Measurements from ENCODE around the gene NSUN4.
"Not testable (repeated sequence)": the region's sequence is repeated elsewhere in the genome, so short reads cannot be mapped to it uniquely, and the experiment has no call there.

Gene NSUN4

DNA sequence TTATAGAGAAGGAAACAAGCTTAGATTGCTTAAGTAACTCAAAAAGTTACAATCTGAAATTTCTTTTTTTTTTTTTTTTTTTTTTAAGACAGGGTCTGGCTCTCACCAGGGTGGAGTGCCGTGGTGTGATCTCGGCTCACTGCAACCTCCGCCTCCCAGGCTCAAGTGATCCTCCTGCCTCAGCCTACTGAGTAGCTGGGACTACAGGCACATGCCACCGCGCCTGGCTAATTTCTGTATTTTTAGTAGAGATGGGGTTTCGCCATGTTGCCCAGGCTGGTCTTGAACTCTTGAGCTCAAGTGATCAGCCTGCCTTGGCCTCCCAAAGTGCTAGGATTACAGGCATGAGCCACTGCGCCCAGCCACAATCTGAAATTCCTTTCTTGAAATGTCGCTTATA is 27.1 kb downstream of the NSUN4 start:
- H3K27ac Mint-ChIP-seq, H3K9me3 Mint-ChIP-seq, DNase-seq, H3K27me3 Mint-ChIP-seq, H3K4me3 Mint-ChIP-seq: not testable (repeated sequence)
- Mint-ChIP-seq H3K4me1 (ENCODE audit: low read depth) (peaks cover 12% of the 10 kb centered on the region), H3K36me3 (ENCODE audit: low read depth) (peaks cover 75% of the 10 kb centered on the region)

GRCh38 chr1:46368791-46369190 is 28.2 kb downstream of the NSUN4 start:
- Mint-ChIP-seq H3K27ac (no peak overlapping the region), H3K27me3 (no peaks in the 10 kb centered on the region), H3K4me1 (ENCODE audit: low read depth) (peaks cover 12% of the 10 kb centered on the region), H3K9me3 (no peaks in the 10 kb centered on the region), H3K4me3 (no peak overlapping the region), H3K36me3 (ENCODE audit: low read depth) (peaks cover 76% of the 10 kb centered on the region)
- DNase-seq = no peak

DNA sequence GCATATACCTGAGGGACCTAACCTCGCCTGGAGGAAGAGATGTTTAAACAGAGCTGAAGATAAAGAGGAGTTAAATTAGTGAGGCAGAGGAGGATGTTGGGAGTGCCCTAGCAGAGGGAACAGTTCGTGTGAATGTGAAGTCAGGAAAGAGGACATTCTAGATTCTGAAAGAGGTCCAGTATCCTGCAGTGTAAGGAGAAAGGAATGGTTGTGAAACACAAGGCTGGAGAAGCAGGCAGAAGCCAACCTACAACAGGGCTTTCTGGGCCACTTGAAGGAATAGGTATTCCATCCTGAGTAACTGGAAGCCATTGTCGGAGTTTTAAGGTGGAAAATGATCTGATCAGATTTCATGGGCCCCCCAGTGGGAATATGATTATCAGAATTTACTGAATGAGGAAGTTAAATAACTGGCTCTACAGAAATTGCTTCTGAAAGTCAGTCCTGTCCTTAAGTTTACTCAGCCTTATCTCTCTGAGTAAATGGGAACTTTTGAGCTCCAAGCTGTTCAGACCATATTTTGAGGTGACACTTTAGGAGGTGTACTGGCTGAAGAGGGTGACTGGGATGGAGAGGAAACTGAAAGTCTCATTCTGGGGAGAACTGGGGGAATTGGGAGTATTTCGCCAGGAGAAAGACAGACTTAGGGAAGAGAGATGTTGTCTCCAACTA is 29.1 kb downstream of the NSUN4 start:
- no peak overlapping the region for H3K4me3 Mint-ChIP-seq
- no peaks in the 10 kb centered on the region for H3K9me3 Mint-ChIP-seq
- H3K27ac Mint-ChIP-seq = peak overlapping the region; percentile 72
- no peaks in the 10 kb centered on the region for H3K27me3 Mint-ChIP-seq
- DNase-seq = no peak
- H3K4me1 Mint-ChIP-seq (ENCODE audit: low read depth) = peaks cover 12% of the 10 kb centered on the region
- H3K36me3 Mint-ChIP-seq (ENCODE audit: low read depth) = peaks cover 68% of the 10 kb centered on the region

DNA sequence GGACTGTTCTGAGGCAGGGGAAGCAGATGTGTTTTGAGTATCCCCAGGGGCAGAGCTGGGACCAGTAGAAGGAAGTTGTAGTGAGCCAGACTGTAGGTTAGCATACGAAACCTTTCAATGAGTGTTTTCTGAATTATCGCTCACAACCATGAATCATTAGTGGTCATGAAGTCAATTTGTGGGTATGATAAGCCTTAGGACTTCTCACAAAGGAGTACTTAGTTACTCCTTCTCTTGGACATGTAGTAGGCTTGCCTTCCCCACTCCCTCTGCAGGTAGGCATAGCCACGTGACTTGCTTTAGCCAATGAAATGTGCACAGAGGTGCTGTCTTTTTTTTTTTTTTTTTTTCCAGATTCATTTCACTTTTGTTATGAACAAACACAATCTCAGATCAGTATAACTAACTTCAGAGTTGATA is 29.6 kb downstream of the NSUN4 start:
- Mint-ChIP-seq H3K9me3 (no peaks in the 10 kb centered on the region), H3K4me3 (no peak overlapping the region), H3K36me3 (ENCODE audit: low read depth) (peaks cover 62% of the 10 kb centered on the region), H3K27me3 (no peaks in the 10 kb centered on the region), H3K27ac (peak overlapping the region; percentile 72), H3K4me1 (ENCODE audit: low read depth) (peaks cover 12% of the 10 kb centered on the region)
- DNase-seq = no peak

GRCh38 chr1:46372431-46372830 is 31.8 kb downstream of the NSUN4 start:
- no peak overlapping the region for H3K27ac Mint-ChIP-seq
- H3K9me3 Mint-ChIP-seq = no peaks in the 10 kb centered on the region
- no peak overlapping the region for H3K4me3 Mint-ChIP-seq
- no peak for DNase-seq
- peaks cover 12% of the 10 kb centered on the region for H3K4me1 Mint-ChIP-seq (ENCODE audit: low read depth)
- no peaks in the 10 kb centered on the region for H3K27me3 Mint-ChIP-seq
- peaks cover 51% of the 10 kb centered on the region for H3K36me3 Mint-ChIP-seq (ENCODE audit: low read depth)

- no peak overlapping the region for H3K27ac Mint-ChIP-seq
- H3K36me3 Mint-ChIP-seq (ENCODE audit: low read depth) = peaks cover 11% of the 10 kb centered on the region
- DNase-seq = no peak
- no peaks in the 10 kb centered on the region for H3K4me1 Mint-ChIP-seq (ENCODE audit: low read depth)
- H3K9me3 Mint-ChIP-seq = peaks cover 7% of the 10 kb centered on the region
- H3K27me3 Mint-ChIP-seq = no peaks in the 10 kb centered on the region
- no peak overlapping the region for H3K4me3 Mint-ChIP-seq
These were observed 39.4 kb downstream of the NSUN4 start for GRCh38 chr1:46379996-46380395.

DNA sequence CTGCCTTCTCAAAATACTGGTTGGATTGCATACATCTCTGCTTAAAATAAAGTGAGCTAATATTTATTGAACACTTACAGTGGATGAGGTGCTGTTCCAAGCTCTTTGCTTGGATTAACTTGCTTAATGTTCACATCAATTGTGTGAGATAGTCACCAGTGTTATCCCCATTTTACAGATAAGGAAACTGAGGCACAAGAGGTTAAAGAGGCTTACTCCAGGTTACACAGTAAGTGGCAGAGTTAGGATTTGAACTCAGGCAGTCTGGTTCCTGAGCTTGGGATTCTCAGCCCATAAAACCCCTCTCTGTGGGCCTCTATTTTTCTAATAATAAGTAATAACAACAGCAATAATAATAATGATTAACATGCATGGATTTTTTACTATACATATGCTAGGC is 39.9 kb downstream of the NSUN4 start:
- DNase-seq = no peak
- H3K4me1 Mint-ChIP-seq (ENCODE audit: low read depth) = no peaks in the 10 kb centered on the region
- no peaks in the 10 kb centered on the region for H3K27me3 Mint-ChIP-seq
- peaks cover 13% of the 10 kb centered on the region for H3K36me3 Mint-ChIP-seq (ENCODE audit: low read depth)
- no peak overlapping the region for H3K27ac Mint-ChIP-seq
- peaks cover 7% of the 10 kb centered on the region for H3K9me3 Mint-ChIP-seq
- H3K4me3 Mint-ChIP-seq = no peak overlapping the region

DNA sequence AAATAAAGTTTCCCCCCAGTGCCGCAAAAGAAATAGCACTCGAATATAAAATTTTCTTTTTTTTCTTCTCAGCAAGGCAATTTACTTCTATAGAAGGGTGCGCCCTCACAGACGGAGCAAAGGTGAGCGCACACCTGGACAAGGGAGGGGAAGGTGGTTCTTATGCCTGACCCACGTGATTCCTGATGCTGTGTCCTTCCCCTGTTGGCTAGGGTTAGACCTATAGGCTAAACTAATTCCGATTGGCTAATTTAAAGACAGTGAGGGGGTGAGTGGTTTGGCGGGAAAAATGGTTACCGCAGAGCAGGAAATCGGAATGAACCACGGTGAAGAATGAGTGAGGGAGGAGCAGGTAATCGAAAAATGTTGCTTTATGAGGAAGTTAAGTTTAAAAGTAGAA is 52.9 kb downstream of the NSUN4 start:
- Mint-ChIP-seq H3K27ac (no peak overlapping the region), H3K36me3 (ENCODE audit: low read depth) (peaks cover 15% of the 10 kb centered on the region), H3K9me3 (peaks cover 12% of the 10 kb centered on the region), H3K27me3 (peaks cover 35% of the 10 kb centered on the region), H3K4me3 (peak overlapping the region; percentile 50), H3K4me1 (ENCODE audit: low read depth) (peaks cover 8% of the 10 kb centered on the region)
- no peak for DNase-seq

GRCh38 chr1:46394108-46394871 is 53.7 kb downstream of the NSUN4 start, which contains the start of gene FAAH:
TSS of gene FAAH (plus strand) at chr1:46394317. CDS start at chr1:46394349, 32 bp downstream.
- DNase-seq = peak; percentile 70
- Mint-ChIP-seq H3K9me3 (peaks cover 12% of the 10 kb centered on the region), H3K4me1 (ENCODE audit: low read depth) (peaks cover 8% of the 10 kb centered on the region), H3K27ac (no peak within 1 kb of the TSS), H3K27me3 (peaks cover 35% of the 10 kb centered on the region), H3K36me3 (ENCODE audit: low read depth) (peaks cover 15% of the 10 kb centered on the region), H3K4me3 (peak within 1 kb of the TSS; percentile 67)

DNA sequence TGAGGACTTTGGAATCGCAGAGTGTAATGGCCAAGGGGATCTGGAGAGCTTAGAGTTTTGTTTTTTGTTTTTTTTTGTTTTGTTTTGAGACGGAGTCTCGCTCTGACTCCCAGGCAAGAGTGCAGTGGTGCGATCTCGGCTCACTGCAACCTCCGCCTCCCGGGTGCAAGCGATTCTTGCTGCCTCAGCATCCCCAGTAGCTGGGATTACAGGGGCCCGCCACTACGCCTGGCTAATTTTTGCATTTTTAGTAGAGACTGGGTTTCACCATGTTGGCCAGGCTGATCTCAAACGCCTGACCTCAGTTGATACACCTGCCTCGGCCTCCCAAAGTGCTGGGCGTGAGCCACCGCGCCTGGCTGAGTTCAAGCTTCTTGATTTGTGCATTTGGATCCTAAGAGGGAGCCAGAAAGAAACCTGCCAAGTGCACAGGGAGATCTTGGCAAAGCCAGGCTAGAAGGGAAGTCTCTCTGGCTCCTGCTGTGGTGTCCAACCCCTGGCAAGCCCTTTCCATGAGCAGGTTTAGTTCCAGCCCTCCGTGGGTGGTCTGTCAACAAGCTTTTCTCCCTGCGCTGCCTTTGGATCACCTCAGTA is 54.4 kb downstream of the NSUN4 start:
- peaks cover 35% of the 10 kb centered on the region for H3K27me3 Mint-ChIP-seq
- peaks cover 8% of the 10 kb centered on the region for H3K4me1 Mint-ChIP-seq (ENCODE audit: low read depth)
- peak overlapping the region; percentile 67 for H3K4me3 Mint-ChIP-seq
- H3K27ac Mint-ChIP-seq = no peak overlapping the region
- peaks cover 12% of the 10 kb centered on the region for H3K9me3 Mint-ChIP-seq
- no peak for DNase-seq
- peaks cover 15% of the 10 kb centered on the region for H3K36me3 Mint-ChIP-seq (ENCODE audit: low read depth)

DNA sequence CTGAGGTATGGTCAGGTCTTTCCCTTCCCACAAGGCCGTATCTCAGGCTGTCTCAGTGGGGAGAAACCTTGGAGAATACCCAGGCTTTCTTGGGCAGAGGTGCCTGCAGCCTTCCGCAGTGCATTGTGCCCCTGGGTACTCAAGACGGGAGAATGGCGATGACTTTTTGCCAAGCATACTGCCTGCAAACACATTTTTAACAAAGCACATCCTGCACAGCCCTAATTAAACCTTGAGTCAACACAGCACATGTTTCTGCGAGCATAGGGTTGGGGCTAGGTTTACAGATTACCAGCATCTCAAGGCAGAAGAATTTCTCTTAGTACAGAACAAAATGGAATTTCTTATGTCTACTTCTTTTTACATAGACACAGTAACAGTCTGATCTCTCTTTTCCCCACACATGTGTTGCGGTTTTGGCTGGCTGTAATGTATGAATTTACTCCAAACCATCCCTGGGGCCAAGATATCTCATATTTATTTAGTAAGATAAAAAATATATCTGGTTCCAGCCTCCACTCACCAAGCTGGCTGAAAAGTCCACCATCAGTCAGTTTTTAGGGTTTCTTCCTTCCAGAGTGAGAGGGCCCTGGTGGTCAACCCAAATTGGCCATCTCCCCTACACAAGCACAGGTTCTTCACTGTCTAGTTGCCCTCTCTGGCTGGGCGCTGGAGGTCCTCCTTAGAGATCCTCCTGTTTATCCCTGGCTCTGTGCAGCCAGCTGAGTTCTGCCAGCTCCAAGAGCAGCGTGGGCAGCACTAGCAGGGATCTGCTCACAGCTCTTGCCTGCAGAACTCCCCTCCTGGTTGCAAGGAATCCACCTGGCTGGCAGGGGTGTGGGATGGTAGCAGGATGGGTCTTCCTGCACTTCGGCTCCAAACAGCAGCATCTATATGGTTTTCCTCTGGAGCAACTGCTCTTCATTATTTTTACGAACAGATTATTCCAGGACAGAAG is 56.1 kb downstream of the NSUN4 start:
- no peak overlapping the region for H3K27ac Mint-ChIP-seq
- H3K4me3 Mint-ChIP-seq = no peak overlapping the region
- H3K9me3 Mint-ChIP-seq = peaks cover 12% of the 10 kb centered on the region

DNA sequence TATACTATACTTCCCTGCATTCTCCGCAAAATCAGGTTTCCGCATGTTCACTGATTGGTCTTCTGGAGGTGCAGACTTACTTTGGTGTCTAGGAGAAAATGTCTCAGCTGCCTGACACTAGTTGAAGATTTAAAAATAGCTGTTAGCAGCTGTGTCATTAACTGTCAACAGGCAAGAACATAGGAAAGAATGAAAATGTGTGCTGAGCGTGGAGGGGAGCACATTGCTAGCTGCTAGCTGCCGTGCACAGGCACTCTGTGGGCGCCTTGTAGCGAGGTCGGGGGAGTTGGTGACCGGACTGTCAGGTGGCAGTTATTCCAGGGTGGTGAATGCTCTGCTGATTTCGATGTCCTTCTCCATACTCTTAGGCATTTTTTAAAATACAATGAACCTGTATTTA is 58.7 kb downstream of the NSUN4 start:
- no peak for DNase-seq
- H3K4me1 Mint-ChIP-seq (ENCODE audit: low read depth) = peaks cover 4% of the 10 kb centered on the region
- peaks cover 20% of the 10 kb centered on the region for H3K27me3 Mint-ChIP-seq
- H3K9me3 Mint-ChIP-seq = no peaks in the 10 kb centered on the region
- H3K36me3 Mint-ChIP-seq (ENCODE audit: low read depth) = no peaks in the 10 kb centered on the region
- no peak overlapping the region for H3K27ac Mint-ChIP-seq
- H3K4me3 Mint-ChIP-seq = no peak overlapping the region

More for the DNA sequence above, 56.1 kb downstream of the NSUN4 start:
- Mint-ChIP-seq H3K27me3 (peaks cover 35% of the 10 kb centered on the region), H3K36me3 (ENCODE audit: low read depth) (peaks cover 15% of the 10 kb centered on the region), H3K4me1 (ENCODE audit: low read depth) (peaks cover 8% of the 10 kb centered on the region)
- DNase-seq = no peak

- H3K27ac Mint-ChIP-seq = no peak overlapping the region
These were observed 59.8 kb downstream of the NSUN4 start for GRCh38 chr1:46400421-46400820.

More at GRCh38 chr1:46400421-46400820, 59.8 kb downstream of the NSUN4 start:
- Mint-ChIP-seq H3K9me3 (no peaks in the 10 kb centered on the region), H3K4me3 (no peak overlapping the region), H3K27me3 (peaks cover 9% of the 10 kb centered on the region), H3K4me1 (ENCODE audit: low read depth) (no peaks in the 10 kb centered on the region), H3K36me3 (ENCODE audit: low read depth) (no peaks in the 10 kb centered on the region)
- DNase-seq = no peak
